ENCODE measurements around the gene LTB.

LTB gene

DNA sequence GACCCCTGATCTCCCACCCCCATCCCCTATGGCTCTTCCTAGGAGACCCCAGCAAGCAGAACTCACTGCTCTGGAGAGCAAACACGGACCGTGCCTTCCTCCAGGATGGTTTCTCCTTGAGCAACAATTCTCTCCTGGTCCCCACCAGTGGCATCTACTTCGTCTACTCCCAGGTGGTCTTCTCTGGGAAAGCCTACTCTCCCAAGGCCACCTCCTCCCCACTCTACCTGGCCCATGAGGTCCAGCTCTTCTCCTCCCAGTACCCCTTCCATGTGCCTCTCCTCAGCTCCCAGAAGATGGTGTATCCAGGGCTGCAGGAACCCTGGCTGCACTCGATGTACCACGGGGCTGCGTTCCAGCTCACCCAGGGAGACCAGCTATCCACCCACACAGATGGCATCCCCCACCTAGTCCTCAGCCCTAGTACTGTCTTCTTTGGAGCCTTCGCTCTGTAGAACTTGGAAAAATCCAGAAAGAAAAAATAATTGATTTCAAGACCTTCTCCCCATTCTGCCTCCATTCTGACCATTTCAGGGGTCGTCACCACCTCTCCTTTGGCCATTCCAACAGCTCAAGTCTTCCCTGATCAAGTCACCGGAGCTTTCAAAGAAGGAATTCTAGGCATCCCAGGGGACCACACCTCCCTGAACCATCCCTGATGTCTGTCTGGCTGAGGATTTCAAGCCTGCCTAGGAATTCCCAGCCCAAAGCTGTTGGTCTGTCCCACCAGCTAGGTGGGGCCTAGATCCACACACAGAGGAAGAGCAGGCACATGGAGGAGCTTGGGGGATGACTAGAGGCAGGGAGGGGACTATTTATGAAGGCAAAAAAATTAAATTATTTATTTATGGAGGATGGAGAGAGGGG is 8.8 kb downstream of the LTB start:
- H3K27me3 ChIP-seq: no peaks in the 10 kb centered on the region
- H3K4me3 ChIP-seq (ENCODE audit: low read depth in 1 of 2, low read length in 1 of 2): no peak overlapping the region
- peaks cover 10% of the 10 kb centered on the region for H3K36me3 ChIP-seq
- peaks cover 37 to 42% of the 10 kb centered on the region in 2 experiments for H3K4me1 ChIP-seq (ENCODE audit: control insufficient read depth in 1 of 2, insufficient read depth in 1 of 2, low read depth in 1 of 2, low read length in 1 of 2)
- TF ChIP-seq, protein P1, sequence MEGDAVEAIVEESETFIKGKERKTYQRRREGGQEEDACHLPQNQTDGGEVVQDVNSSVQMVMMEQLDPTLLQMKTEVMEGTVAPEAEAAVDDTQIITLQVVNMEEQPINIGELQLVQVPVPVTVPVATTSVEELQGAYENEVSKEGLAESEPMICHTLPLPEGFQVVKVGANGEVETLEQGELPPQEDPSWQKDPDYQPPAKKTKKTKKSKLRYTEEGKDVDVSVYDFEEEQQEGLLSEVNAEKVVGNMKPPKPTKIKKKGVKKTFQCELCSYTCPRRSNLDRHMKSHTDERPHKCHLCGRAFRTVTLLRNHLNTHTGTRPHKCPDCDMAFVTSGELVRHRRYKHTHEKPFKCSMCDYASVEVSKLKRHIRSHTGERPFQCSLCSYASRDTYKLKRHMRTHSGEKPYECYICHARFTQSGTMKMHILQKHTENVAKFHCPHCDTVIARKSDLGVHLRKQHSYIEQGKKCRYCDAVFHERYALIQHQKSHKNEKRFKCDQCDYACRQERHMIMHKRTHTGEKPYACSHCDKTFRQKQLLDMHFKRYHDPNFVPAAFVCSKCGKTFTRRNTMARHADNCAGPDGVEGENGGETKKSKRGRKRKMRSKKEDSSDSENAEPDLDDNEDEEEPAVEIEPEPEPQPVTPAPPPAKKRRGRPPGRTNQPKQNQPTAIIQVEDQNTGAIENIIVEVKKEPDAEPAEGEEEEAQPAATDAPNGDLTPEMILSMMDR (IDR thresholded peaks at IDR 0.05): no peak
- no peaks in the 10 kb centered on the region for H3K9me3 ChIP-seq
- H3K27ac ChIP-seq: no peak overlapping the region

DNA sequence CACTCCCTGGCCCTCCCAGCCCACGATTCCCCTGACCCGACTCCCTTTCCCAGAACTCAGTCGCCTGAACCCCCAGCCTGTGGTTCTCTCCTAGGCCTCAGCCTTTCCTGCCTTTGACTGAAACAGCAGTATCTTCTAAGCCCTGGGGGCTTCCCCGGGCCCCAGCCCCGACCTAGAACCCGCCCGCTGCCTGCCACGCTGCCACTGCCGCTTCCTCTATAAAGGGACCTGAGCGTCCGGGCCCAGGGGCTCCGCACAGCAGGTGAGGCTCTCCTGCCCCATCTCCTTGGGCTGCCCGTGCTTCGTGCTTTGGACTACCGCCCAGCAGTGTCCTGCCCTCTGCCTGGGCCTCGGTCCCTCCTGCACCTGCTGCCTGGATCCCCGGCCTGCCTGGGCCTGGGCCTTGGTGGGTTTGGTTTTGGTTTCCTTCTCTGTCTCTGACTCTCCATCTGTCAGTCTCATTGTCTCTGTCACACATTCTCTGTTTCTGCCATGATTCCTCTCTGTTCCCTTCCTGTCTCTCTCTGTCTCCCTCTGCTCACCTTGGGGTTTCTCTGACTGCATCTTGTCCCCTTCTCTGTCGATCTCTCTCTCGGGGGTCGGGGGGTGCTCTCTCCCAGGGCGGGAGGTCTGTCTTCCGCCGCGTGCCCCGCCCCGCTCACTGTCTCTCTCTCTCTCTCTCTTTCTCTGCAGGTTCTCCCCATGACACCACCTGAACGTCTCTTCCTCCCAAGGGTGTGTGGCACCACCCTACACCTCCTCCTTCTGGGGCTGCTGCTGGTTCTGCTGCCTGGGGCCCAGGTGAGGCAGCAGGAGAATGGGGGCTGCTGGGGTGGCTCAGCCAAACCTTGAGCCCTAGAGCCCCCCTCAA is 9.9 kb downstream of the LTB start, which contains the start of gene LTA:
Gene LTA (plus strand): TSS at position 249 of the 871 bp plus-strand sequence. CDS start 454 bp downstream, at position 703.
- peaks cover 44 to 45% of the 10 kb centered on the region in 2 experiments for H3K4me1 ChIP-seq (ENCODE audit: control insufficient read depth in 1 of 2, insufficient read depth in 1 of 2, low read depth in 1 of 2, low read length in 1 of 2)
- no peak within 1 kb of the TSS for H3K27ac ChIP-seq
- H3K36me3 ChIP-seq: peaks cover 5% of the 10 kb centered on the region
- H3K9me3 ChIP-seq: no peaks in the 10 kb centered on the region
- no peak within 1 kb of the TSS for H3K4me3 ChIP-seq (ENCODE audit: low read depth in 1 of 2, low read length in 1 of 2)
- TF ChIP-seq, protein P1 (IDR thresholded peaks at IDR 0.05): no peak
- H3K27me3 ChIP-seq: no peaks in the 10 kb centered on the region

DNA sequence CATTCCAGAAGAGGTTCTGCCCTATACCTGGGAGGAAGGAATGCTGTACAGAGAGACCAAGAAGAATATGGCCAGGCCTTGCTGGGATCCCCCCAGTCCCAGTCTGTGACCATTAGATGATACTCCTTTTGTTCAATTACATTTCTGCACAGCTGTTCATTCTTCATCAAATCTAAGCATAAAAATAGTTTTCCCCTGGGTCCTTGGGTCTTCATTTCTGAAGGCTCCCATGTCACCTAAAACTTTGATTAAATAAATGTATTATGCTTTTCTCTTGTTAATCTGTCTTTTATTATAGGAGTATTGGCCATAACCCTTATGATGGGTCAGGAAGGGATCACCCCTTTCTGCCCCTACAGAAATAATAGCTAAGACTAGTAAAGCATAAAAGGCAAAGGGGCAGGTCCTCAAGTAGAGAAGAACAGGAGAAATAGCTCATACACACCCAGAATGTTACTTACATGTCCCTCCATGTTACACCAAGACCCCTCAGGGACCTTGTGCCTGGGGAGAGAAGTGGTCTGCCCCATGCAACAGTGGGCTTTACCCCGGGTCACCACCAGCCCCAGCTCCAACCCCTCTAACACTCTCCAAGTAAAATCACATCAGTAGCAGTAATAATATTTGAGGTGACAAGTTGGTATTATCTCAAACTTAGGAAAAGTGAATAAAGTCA is 12.2 kb downstream of the LTB start:
- no peaks in the 10 kb centered on the region for H3K9me3 ChIP-seq
- H3K4me1 ChIP-seq (ENCODE audit: control insufficient read depth in 1 of 2, insufficient read depth in 1 of 2, low read depth in 1 of 2, low read length in 1 of 2): peaks cover 21 to 22% of the 10 kb centered on the region in 2 experiments
- TF ChIP-seq, protein P1 (IDR thresholded peaks at IDR 0.05): no peak
- H3K27ac ChIP-seq: no peak overlapping the region
- no peak overlapping the region for H3K4me3 ChIP-seq (ENCODE audit: low read depth in 1 of 2, low read length in 1 of 2)
- no peaks in the 10 kb centered on the region for H3K27me3 ChIP-seq
- no peaks in the 10 kb centered on the region for H3K36me3 ChIP-seq

DNA sequence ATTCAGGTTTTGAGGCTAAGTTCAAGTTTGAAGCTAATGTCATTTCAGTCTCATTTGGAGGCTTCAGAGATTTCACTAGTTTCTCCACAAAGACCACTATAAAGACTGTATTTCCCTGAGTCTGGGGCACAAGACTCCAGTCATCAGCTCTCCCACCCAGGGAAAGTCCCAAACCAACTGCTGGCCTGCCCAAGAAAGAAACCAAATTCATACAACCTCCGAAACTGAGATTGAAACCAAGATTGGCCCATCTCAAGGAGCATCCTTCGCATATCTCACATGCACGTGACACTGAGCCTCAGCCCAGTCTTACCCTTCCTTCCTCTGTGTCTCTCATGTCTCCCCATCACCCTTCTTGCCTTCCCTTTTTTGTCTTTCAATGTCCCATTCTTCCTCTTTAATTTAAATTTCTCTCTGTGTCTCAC is 13.7 kb downstream of the LTB start:
- Histone ChIP-seq H3K36me3 (no peaks in the 10 kb centered on the region), H3K9me3 (no peaks in the 10 kb centered on the region), H3K27ac (peak overlapping the region; percentile 82), H3K4me3 (ENCODE audit: low read depth in 1 of 2, low read length in 1 of 2) (peak overlapping the region in 1 of 2 experiments; percentile 4), H3K4me1 (ENCODE audit: control insufficient read depth in 1 of 2, insufficient read depth in 1 of 2, low read depth in 1 of 2, low read length in 1 of 2) (peaks cover 15 to 17% of the 10 kb centered on the region in 2 experiments), H3K27me3 (no peaks in the 10 kb centered on the region)
- TF ChIP-seq, protein P1 (IDR thresholded peaks at IDR 0.05): no peak

All from neutrophil (primary cell).